HL-60 (cell line): ENCODE results near the gene RYK.

Source experiments
- DNase-seq, 2 experiments: peaks; one replicate each; pipeline ENCODE4 v3.0.0-alpha.2; 2010 to 2020; ENCODE audit warnings: low read depth in 1 of 2, low spot score in 1 of 2
- H3K27ac ChIP-seq: fragments of 250-450 bp; sonication (Bioruptor Pico); replicated peaks from 2 replicates; pipeline ENCODE4 v1.5.1; 2020; ENCODE audit warnings: mild to moderate bottlenecking, moderate library complexity
- H3K27me3 ChIP-seq: fragments of 250-450 bp; sonication (Bioruptor Pico); 2 replicates; pipeline ENCODE4 v1.5.1; 2021; ENCODE audit warnings: mild to moderate bottlenecking, moderate library complexity; ENCODE audit not compliant: insufficient read depth, poor library complexity, severe bottlenecking
- H3K4me3 ChIP-seq: replicated peaks from 2 replicates; pipeline ENCODE4 v1.5.1; 2011; ENCODE audit warnings: mild to moderate bottlenecking, control low read depth, low read length; ENCODE audit not compliant: insufficient read depth
- CTCF ChIP-seq: IDR thresholded peaks from one replicate; pipeline ENCODE4 v1.5.1; 2011; ENCODE audit warnings: low read length, control low read depth, inconsistent platforms; ENCODE audit not compliant: insufficient read depth
- GABPA ChIP-seq: IDR thresholded peaks from 2 replicates; pipeline ENCODE4 v1.6.1; 2012; ENCODE audit warnings: low read depth
- POLR2AphosphoS5 ChIP-seq: IDR thresholded peaks from 2 replicates; pipeline ENCODE4 v1.6.1; 2012; ENCODE audit warnings: low read depth
- REST ChIP-seq: IDR thresholded peaks from 2 replicates; pipeline ENCODE4 v1.6.1; 2012; ENCODE audit warnings: low read depth; ENCODE audit not compliant: insufficient replicate concordance
- SPI1 ChIP-seq: IDR thresholded peaks from 2 replicates; pipeline ENCODE4 v1.6.1; 2012; ENCODE audit warnings: low read depth, mild to moderate bottlenecking, borderline replicate concordance

Gene RYK

GRCh38 chr3:134231131-134231530, 19.5 kb downstream of the RYK start:
- Histone ChIP-seq H3K27ac (no peak overlapping the region), H3K4me3 (no peak overlapping the region), H3K27me3 (no peaks in the 10 kb centered on the region)
- DNase-seq, result no peak
- no peak for TF ChIP-seq SPI1
- TF ChIP-seq CTCF, result no peak
- TF ChIP-seq POLR2AphosphoS5, result no peak
- no peak for TF ChIP-seq REST
- TF ChIP-seq GABPA, result no peak

GRCh38 chr3:134229038-134229437, 21.6 kb downstream of the RYK start:
- no peak for DNase-seq
- TF ChIP-seq REST, result no peak
- no peak for TF ChIP-seq GABPA
- no peak for TF ChIP-seq CTCF
- TF ChIP-seq POLR2AphosphoS5, result no peak
- no peak for TF ChIP-seq SPI1
- Histone ChIP-seq H3K27me3 (no peaks in the 10 kb centered on the region), H3K27ac (no peak overlapping the region), H3K4me3 (no peak overlapping the region)

- Histone ChIP-seq H3K4me3 (no peak overlapping the region), H3K27ac (no peak overlapping the region), H3K27me3 (no peaks in the 10 kb centered on the region)
- TF ChIP-seq SPI1 (no peak), POLR2AphosphoS5 (no peak), GABPA (no peak), CTCF (no peak), REST (no peak)
- DNase-seq, result no peak
These were observed 22.2 kb downstream of the RYK start for GRCh38 chr3:134228479-134228878.
